DMS114 treated with DMSO at 0.1 percent for 48 hours (cell line): ENCODE data around the gene KIF5A.

ENCODE experiments used
- DNase-seq: peaks from one replicate; lab custom pipeline; 2025; ENCODE audit not compliant: unreplicated experiment; lab: John Stamatoyannopoulos, UW

Gene KIF5A

DNA sequence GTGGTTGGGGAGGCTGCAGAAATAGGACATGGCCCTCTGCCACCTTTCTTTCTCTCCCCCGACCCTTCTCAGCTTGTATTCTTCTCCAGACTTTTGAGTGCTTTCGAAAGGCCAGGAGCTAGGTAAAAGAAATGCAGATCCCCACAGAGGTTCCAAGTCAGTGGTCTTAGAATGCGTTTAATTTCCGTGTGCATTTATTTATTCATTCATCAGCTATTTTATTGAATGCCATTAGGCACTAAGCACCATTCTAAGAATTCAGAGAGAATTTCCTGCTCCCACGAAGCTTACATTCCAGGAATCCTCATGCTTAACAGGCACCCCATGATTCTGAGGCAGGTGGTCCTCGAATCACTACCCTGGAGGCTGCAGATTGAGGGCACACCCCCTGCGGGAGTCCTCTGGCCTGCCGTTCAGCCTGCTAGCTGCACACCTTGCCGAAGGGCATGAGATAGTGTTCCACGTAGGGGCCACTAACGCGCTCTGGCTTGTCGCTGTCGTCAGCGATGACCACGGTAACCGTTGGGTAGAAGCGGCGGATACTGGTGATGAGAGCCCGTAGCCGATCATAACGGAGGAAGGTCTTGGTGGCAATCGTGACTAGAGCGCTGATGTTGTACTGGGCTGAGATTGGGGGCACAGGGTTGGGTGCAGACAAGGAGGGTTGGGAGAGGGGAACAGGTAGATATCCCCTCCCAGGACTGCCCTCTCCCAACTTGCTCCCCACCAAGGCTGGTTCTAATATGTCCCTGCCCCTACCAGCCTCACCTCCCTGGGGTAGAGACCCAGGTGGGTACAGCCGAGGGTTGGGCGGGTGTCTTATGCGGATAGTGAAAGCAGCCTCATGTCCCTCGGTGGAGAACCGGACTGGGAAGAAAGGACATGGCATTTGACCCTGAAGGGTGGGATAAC, 78.7 kb downstream of the KIF5A start:
- no peak for DNase-seq

DNA sequence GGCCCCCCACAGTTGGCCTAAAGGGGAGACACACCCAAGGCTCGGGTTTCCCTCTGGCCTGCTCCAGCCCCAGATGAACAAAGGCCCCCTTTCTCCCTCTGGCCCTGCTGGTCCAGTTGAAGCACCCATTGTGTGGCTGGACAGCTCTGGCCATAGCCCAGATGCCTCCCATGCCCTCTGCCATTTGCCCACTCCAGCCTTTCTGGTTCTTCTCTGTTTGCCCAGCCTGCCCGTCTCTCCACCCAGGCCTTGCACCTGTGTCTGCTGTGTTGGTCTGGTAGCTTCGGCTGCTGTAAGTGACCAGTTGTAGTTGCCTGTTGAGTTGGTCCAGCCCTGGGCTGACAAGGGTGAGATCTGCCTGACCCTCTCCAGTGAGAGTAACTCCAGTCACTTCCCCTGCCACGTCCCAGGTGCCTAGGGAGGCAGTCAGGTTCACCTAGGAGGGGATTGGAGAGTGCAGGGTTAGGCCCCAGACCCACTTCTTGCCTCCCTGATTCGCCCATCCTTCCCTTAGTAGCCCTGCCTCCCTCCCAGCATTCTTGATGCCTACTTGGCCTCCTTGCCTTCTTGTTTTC, 80.1 kb downstream of the KIF5A start:
- no peak for DNase-seq

DNA sequence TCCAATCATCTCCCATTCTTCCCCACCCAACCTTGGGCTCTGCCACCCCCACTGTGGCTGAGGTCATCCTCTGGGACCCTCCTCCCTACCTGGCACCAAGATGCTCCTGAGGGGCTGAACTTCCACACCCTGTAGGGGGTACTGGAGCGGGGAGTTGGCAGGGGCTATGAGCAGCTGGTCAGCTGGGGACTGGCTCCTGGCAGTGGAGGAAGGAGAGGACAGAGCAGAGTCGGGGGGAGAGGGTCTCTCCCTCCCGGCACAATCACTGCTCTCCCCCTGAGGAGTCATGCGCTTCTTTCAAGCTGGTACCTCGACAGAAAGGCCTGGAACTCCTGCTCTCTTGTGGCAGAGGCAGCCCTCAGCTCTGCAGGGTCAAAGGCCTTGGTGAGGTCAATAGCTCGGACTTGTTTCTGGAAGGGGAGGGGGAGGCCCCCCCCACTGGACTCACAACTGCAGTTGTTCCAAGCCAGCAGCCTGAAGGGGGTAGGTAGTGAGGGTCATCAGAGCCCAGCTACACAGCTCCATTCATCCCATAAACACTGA, 81.1 kb downstream of the KIF5A start:
- no peak for DNase-seq

DNA sequence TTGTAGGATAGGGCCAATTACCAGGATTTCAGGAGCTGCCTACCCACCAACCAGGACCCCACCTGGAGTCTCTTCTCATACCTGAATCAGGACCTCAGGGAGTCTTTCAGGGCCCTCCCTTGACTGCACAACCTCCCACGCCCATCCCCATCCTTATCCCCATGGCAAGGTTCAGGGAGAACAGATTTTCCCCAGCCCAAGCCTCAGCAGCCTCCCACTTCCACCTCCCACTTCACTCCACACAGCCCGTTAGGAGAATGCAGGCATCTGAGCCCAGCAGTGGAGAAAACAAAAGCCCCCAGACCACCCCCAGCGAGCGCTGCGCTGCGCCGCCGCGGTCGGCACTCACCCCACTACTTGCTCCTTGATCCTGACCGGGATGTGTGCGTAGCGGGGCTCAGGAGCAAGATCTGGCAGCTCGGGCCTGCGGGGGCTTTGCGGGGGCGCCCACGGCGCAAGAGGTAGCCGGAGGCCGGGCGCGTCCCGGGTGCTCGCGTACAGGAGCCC, 81.8 kb downstream of the KIF5A start:
- DNase-seq, result no peak

DNA sequence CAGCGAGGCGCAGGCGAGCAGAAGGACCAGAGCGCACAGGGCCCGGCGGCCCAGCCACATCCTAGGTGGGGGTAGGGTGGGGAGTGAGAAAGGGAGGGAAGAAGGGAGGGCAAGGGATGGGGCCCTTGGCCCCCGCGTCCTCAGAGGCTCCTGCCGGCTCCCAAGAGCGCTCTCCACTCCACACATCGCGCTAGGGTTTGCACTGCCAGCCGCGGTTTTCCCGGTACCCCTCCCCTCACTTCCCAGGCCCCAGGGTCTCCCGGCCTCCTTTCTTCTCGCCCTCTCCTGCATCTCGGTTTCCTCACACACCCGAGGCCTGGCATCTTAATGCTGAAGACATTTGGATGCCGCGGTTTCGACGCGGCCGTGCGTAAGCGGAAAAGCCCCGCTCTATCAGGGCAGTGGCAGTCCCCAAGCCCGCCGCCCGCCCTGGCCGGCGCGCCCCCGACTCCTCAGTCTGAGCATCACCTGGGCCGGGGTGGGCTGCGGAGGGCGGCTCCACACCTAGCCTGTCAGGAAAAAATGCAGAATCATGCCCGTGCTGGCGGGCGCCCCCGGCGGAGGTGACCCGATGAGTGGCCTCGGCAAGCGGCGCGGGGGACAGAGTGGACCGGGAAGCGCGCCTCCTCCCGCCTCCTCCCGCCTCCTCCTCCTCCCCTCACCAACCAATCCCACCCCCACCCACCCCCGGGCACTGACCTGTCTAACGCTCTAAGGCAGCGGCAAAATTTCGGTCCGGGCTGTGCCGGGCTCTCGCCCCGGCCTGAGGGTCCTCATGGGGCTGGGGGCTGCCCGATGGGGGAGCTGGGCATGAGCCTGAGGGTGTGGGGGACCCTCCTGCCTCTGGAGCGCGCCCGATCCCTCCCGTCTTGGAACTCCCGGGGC, 82.5 kb downstream of the KIF5A start:
- no peak for DNase-seq

DNA sequence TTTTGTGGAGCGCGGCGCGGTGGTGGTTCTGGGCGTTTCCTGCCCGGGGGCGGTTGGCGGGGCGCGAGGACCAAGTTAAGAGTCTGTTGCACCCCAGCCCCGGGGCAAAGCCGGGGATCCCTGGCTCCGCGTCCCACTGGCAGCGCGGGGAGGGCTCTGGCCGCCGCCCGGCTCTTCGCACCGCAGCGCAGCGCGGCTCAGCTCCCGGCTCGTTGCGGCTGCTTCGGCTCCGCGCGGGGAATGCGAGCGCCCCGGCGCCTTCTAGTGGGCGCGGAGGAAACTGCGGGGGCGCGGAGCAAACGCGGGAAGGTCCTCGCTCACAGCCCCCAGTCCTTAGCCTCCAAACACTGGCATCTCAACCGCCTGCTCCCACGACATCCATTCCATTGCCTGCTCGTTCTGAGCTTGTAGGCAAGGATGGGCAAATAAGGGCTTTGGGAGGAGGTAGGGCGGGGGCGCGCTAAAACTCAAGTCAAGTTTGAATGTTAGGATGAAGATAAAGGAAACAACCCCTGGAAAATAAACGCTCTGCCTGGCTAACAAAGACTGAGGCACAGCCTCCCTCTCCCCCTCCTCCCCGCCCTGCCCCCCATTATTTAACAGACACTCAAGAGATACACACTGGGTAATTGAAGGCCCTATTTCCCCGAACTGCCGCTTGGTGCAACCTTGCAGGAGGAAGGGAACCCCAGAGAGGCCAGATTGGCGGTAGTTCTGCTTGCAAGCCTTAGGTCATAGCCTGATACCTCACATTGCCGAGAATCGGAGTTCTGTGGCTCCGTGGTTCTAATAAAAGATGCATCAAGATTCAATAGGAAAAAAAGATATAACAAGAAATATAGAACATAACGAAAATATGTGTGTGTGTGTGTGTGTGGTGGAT, 83.4 kb downstream of the KIF5A start, which contains the start of gene B4GALNT1:
TSS of gene B4GALNT1 (minus strand) at position 244 of the 883 bp plus-strand sequence. CDS start 1,069 bp downstream, outside the sequence.
- DNase-seq, result peak; percentile 71
